RWPE1 (cell line): Measurements from ENCODE around the gene ZMIZ1.
A peak's percentile ranks its signal among the peaks of the same experiment; 100 is the strongest.

Experiments used
- CTCF ChIA-PET: fragments of 350-600 bp; sonication (Branson Sonifier 250); formaldehyde crosslinking; extraction: SDS; loops from one replicate; lab custom pipeline; 2021; lab: Yijun Ruan, JAX
- POLR2A ChIA-PET: fragments of 400-600 bp; formaldehyde crosslinking; extraction: SDS; loops from one replicate; lab custom pipeline; 2020; ENCODE audit warnings: antibody characterized with exemption; ENCODE audit not compliant: low non-redundant PET; lab: Yijun Ruan, JAX
- DNase-seq: peaks from one replicate; pipeline ENCODE4 v3.0.0; 2012; ENCODE audit warnings: low spot score
- H3K27ac ChIP-seq: fragments of 450-650 bp; 2 replicates; pipeline ENCODE4 v1.5.1; 2017
- TF ChIP-seq, protein P1 (sequence below): fragments of 450-650 bp; conservative IDR thresholded peaks from 2 replicates; pipeline ENCODE4 v1.5.1; 2017; ENCODE audit warnings: low read depth, mild to moderate bottlenecking

Gene ZMIZ1

DNA sequence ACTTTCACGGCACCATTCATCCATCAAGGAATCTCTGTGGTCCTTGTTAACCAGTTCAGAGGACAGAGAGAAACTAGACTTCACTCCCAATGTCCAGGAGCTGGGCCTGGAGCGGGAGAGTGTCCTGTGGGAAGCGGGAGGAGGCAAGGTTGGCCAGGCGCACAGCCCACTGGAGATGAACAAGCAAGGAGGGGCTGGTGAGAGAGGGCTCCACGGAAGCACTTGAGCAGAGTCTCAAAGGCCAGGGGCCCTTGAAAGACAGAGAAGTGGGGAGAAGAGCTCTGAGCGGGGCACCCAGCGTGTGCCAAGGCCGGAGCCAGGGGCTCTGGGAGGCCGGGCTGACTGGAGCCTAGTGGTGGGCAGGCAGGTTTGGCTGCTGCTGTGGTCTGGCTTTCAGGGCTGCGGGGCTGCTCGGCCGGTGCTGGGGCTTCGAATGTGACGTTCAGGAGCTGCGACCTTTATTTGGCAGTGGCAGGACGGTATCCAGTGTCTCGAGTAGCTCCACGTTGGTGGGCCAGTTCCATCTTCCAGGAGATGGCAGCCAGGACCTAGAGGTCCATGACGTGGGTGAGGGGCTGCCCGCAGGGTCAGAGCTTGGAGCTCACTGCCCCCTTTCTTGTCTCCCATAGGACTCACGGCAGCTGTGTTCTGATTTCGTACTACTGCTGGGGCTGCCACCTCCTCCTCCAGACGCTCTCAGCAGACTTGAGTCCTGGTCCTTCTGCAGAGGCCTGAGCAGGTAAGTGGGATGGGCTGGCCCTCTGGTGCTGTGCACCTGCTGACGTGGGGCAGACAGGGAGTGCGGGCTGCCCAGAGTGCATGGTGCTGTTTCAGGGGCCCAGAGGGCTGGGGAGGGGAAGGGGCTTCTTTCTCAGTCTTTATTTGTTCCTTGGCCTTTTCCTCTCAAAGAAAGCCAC is 49.8 kb downstream of the ZMIZ1 start:
- H3K27ac ChIP-seq = peak overlapping the region; percentile 19; the same call in 1 of the 2 replicates
- no peak for DNase-seq
- ChIA-PET CTCF (interaction anchor here (0.6 kb wide), 1 partner anchor 13 kb away, joined by 3 read pairs; no protein-coding TSS in a partner anchor), POLR2A (no interaction called here)
- TF ChIP-seq, protein P1, sequence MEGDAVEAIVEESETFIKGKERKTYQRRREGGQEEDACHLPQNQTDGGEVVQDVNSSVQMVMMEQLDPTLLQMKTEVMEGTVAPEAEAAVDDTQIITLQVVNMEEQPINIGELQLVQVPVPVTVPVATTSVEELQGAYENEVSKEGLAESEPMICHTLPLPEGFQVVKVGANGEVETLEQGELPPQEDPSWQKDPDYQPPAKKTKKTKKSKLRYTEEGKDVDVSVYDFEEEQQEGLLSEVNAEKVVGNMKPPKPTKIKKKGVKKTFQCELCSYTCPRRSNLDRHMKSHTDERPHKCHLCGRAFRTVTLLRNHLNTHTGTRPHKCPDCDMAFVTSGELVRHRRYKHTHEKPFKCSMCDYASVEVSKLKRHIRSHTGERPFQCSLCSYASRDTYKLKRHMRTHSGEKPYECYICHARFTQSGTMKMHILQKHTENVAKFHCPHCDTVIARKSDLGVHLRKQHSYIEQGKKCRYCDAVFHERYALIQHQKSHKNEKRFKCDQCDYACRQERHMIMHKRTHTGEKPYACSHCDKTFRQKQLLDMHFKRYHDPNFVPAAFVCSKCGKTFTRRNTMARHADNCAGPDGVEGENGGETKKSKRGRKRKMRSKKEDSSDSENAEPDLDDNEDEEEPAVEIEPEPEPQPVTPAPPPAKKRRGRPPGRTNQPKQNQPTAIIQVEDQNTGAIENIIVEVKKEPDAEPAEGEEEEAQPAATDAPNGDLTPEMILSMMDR = no peak

DNA sequence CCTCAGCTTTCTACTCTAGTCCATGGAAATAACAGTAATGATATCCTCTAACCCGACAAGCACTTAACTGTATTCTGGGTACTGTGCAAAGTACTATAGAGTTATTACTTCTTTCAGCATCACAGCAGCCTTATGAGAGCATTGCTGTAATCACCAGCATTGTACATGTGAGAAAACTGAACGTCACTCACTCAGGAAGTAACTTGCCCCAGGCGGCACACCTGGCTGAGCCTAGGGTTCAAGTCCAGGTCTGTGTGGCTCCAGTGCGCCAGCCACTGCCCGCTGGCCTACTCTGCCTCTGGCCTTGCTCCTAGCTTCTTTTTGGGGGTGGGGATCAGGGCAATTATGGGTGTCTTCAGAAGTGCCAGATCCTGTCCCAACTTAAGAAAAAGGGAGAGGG is 50.5 kb downstream of the ZMIZ1 start:
- POLR2A ChIA-PET = no interaction called here
- peak overlapping the region; percentile 33 for H3K27ac ChIP-seq
- CTCF ChIA-PET = no interaction called here
- no peak for DNase-seq
- TF ChIP-seq, protein P1 = no peak

GRCh38 chr10:79123547-79123963 is 54.8 kb downstream of the ZMIZ1 start:
- no peak for DNase-seq
- ChIA-PET CTCF (interaction anchor here (0.8 to 1.2 kb wide), 2 partner anchors 34 to 72 kb away, joined by 3 to 8 read pairs; no protein-coding TSS in a partner anchor), POLR2A (no interaction called here)
- TF ChIP-seq, protein P1 = no peak
- H3K27ac ChIP-seq = peak overlapping the region; percentile 42

DNA sequence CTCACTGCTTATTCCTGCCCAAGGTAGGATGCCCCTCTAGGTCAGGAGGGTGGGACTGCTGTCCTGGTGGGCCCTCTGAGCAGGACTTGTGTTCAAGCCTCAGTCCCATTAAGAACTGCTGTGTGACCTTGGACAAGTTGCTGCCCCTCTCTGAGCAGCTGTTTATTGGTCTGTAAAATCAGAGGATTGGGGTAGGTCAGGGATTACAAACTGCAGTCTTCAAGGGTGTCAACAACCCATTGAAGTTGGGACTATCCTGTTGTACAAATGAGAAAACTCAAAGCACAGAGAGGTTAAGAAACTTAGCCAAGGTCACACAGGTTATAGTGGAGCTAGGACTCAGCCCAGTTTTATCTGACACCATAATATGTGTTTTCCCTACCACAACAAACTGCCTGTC is 55.3 kb downstream of the ZMIZ1 start:
- TF ChIP-seq, protein P1 = no peak
- POLR2A ChIA-PET = no interaction called here
- H3K27ac ChIP-seq = peak overlapping the region; percentile 79
- CTCF ChIA-PET = interaction anchor here (0.8 to 1.2 kb wide), 3 partner anchors 34 to 71 kb away, joined by 3 to 8 read pairs (median 3); no protein-coding TSS in a partner anchor
- no peak for DNase-seq

- H3K27ac ChIP-seq = peak overlapping the region; percentile 79
- DNase-seq = no peak
- ChIA-PET POLR2A (no interaction called here), CTCF (interaction anchor here (0.6 to 1.2 kb wide), 3 partner anchors 54 to 1078 kb away, joined by 3 to 8 read pairs (median 4); no protein-coding TSS in a partner anchor)
- TF ChIP-seq, protein P1 = no peak
Measured at GRCh38 chr10:79125092-79125491, 56.3 kb downstream of the ZMIZ1 start.

DNA sequence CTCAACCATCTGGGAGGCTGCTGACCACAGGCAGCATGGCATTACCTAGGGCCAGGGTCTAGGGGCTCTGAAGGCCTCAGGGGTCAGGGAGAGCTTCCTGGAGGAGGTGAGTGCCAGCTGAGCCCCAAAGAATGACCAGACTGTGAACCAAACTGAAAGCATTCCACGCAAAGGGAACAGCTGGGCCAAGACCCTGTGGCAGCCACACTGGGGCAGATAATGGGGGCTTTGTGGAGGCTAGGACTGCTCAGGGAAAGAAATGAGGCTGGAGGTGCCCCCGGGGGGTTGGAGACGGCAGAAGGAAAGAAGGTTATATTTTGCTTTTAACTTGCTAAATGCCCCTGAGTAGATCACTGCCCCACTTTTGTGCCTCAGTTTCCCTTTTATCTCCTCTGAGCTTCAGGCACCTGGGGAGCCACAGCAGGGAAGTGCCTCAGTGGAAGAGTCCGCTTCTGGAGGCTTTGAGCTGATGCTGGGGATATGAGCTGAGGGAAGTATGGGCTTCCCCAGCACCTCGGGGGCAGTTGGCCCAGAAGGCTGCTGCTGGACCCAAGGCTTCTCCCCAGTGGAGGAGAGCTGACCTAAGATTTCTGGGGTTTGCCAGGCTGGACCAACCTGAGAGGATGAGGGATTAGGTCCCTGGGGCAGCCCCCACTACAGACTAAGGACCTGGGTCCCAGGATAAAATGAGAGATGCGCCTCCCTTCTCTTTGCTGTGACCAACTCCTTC is 57.8 kb downstream of the ZMIZ1 start:
- H3K27ac ChIP-seq = peak overlapping the region; percentile 79
- POLR2A ChIA-PET = interaction anchor here (0.6 kb wide), 2 partner anchors 21 to 69 kb away, joined by 5 to 6 read pairs; no protein-coding TSS in a partner anchor
- TF ChIP-seq, protein P1 = no peak
- CTCF ChIA-PET = interaction anchor here (0.6 to 2.8 kb wide), 2 partner anchors 12 to 69 kb away, joined by 3 to 14 read pairs; no protein-coding TSS in a partner anchor
- DNase-seq = no peak
